Panc1 (cell line): ENCODE measurements around the gene ITPR3.

Experiments used
- POLR2AphosphoS5 ChIP-seq: IDR thresholded peaks from 2 replicates; pipeline ENCODE4 v1.6.1; 2012; ENCODE audit warnings: mild to moderate bottlenecking, low read depth, low read length, moderate library complexity
- TCF7L2 ChIP-seq: IDR thresholded peaks from 2 replicates; pipeline ENCODE4 v1.6.1; 2011; ENCODE audit warnings: mild to moderate bottlenecking, low read depth, low read length, inconsistent platforms
- TF ChIP-seq, protein P1 (sequence below): fragments of 450-650 bp; IDR thresholded peaks from 2 replicates; pipeline ENCODE4 v1.5.1; 2017; ENCODE audit warnings: mild to moderate bottlenecking
- TF ChIP-seq, protein P2 (sequence below), 2 experiments: IDR thresholded peaks; 2 replicates each; pipeline ENCODE4 v1.6.1; 2011 to 2012; ENCODE audit warnings: low read depth in 2 of 2, control low read depth in 1 of 2, low read length in 1 of 2, mild to moderate bottlenecking in 1 of 2, moderate library complexity in 1 of 2; ENCODE audit not compliant: insufficient read depth in 1 of 2

DNA sequence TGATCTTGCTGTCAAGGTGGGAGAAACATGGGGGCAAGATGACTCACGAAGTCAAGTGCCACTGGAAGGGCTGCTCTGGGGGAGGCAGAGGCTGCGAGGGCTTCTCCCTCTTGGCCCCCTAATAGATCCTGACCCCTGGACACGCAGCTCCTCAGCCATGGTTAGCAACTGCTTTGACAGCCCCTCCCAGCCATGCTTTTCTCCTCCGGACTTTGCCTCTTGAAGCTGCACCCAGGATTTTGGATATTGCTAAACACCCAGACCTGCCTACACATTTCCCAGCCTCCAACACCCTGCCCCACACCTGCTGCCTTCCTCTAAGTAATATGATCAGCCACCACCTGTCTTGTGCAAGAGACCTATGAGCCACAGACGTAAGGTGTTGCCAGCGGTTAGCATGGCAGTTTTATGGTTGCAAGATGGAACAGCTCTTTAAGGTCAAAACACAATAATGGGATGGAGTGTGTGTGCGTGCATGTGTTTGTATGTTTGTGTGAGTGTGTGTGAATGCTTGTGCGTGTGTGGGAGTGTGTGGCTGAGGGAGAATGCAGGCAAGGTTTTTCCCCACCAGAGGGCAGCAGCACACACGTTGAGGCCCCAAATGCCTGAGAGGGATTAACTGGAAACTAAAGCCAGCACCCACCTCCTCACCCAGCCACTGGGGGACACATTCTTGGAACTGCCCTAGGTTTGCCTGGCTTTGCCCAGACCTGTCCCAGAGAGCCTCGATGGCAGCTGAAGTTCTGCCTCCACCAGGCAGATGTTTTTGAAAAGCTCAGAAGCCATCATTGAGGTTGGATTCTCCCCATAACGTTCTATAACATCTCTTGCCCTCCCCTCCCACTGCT is 123.1 kb downstream of the ITPR3 start:
- TF ChIP-seq, protein P1, sequence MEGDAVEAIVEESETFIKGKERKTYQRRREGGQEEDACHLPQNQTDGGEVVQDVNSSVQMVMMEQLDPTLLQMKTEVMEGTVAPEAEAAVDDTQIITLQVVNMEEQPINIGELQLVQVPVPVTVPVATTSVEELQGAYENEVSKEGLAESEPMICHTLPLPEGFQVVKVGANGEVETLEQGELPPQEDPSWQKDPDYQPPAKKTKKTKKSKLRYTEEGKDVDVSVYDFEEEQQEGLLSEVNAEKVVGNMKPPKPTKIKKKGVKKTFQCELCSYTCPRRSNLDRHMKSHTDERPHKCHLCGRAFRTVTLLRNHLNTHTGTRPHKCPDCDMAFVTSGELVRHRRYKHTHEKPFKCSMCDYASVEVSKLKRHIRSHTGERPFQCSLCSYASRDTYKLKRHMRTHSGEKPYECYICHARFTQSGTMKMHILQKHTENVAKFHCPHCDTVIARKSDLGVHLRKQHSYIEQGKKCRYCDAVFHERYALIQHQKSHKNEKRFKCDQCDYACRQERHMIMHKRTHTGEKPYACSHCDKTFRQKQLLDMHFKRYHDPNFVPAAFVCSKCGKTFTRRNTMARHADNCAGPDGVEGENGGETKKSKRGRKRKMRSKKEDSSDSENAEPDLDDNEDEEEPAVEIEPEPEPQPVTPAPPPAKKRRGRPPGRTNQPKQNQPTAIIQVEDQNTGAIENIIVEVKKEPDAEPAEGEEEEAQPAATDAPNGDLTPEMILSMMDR = peak; percentile 95
- TF ChIP-seq POLR2AphosphoS5 (no peak), TCF7L2 (no peak)
- TF ChIP-seq, protein P2, sequence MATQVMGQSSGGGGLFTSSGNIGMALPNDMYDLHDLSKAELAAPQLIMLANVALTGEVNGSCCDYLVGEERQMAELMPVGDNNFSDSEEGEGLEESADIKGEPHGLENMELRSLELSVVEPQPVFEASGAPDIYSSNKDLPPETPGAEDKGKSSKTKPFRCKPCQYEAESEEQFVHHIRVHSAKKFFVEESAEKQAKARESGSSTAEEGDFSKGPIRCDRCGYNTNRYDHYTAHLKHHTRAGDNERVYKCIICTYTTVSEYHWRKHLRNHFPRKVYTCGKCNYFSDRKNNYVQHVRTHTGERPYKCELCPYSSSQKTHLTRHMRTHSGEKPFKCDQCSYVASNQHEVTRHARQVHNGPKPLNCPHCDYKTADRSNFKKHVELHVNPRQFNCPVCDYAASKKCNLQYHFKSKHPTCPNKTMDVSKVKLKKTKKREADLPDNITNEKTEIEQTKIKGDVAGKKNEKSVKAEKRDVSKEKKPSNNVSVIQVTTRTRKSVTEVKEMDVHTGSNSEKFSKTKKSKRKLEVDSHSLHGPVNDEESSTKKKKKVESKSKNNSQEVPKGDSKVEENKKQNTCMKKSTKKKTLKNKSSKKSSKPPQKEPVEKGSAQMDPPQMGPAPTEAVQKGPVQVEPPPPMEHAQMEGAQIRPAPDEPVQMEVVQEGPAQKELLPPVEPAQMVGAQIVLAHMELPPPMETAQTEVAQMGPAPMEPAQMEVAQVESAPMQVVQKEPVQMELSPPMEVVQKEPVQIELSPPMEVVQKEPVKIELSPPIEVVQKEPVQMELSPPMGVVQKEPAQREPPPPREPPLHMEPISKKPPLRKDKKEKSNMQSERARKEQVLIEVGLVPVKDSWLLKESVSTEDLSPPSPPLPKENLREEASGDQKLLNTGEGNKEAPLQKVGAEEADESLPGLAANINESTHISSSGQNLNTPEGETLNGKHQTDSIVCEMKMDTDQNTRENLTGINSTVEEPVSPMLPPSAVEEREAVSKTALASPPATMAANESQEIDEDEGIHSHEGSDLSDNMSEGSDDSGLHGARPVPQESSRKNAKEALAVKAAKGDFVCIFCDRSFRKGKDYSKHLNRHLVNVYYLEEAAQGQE (IDR thresholded peaks at IDR 0.05; ENCODE audit: insufficient read depth in 1 of 2, low read depth in 2 of 2, low read length in 1 of 2) = no peak
